Measurements from ENCODE around the gene RAB6B.

RAB6B gene

DNA sequence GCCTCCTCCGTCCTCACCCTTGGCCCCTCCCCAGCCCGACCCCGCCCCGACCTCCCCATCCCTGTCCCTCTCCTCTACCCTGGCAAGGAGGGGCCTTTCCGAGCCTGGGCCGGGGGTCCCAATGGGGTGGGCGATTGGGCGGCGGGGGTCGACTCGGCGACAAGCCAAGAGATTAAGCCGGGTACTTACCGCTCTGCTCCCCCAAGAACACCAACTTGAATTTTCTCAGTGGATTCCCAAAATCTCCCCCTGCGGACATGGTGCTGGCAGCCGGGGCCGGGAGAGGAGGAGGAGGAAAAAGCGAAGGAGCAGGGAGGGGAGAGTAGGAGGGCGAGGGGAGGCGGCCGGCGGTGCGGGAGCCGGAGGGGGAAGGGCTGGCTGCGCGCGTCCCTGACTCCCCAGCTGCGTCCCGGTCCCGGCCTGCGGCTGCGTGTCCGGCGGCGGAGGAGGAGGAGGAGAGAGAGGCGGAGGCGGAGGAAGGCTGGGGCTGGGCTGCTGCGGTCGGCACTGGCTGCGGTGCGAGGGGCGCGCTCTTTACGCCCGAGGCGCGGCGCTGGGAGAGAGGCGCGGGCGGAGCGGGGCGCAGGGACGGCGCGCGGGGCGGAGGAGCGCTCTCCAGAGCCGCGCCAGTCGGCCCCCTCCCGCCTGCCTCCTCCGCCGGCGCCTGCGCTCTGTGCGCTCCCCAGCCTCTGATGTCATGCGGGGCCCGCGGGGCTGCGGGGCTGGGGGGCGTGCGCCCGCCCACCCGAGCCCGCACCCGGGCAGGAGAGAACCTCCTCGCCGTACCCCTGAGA lies at the start of gene RAB6B:
TSS of gene RAB6B (minus strand) at position 675 of the 794 bp plus-strand sequence. CDS start at position 259, 416 bp downstream.
- DNase-seq (ENCODE audit: low read depth in 2 of 3, low spot score in 1 of 3) = no peak

DNA sequence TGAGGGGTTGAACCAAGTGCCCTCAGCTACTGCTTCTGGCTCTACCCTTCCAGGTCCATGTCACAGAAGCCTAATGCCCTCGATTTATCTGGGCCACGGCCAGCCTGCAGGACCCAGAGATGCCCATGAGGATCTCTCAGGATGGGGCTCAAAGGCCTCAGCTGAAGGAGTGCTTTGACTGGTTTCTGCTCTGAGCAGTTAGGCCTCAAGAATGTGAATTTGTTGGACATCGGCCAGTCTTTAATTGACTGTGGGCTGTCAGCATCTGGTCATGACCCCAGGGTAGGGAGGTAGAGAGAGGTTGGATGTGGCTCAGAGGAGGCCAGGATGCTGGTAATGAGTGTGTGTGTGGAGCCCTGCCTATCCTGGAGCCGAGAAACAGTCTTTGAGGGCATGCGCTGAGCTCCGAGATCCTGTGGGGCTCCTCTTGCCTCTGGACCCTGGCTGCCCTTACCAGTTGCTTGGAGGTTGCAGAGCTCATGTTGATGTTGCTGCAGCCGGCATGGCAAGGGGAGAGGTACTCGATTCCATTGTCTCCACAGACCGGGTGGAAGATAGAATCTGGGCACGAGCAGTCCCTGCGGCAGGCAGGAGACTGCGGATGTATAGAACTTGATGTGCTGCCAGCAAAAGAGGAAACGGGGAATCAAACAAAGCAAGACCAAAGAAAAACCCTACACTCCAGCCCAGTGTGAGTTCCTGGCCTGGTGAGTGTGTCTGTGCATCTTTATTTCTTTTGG lies 49.1 kb upstream of the RAB6B start:
- DNase-seq (ENCODE audit: low read depth in 2 of 3, low spot score in 1 of 3) = no peak

- DNase-seq (ENCODE audit: low read depth in 2 of 3, low spot score in 1 of 3) = no peak
Measured at GRCh38 chr3:133944181-133944580, 48.5 kb upstream of the RAB6B start.

GRCh38 chr3:133943639-133944141 lies 48.0 kb upstream of the RAB6B start:
- DNase-seq (ENCODE audit: low read depth in 2 of 3, low spot score in 1 of 3) = no peak

GRCh38 chr3:133943031-133943535 lies 47.4 kb upstream of the RAB6B start:
- no peak for DNase-seq (ENCODE audit: low read depth in 2 of 3, low spot score in 1 of 3)

DNA sequence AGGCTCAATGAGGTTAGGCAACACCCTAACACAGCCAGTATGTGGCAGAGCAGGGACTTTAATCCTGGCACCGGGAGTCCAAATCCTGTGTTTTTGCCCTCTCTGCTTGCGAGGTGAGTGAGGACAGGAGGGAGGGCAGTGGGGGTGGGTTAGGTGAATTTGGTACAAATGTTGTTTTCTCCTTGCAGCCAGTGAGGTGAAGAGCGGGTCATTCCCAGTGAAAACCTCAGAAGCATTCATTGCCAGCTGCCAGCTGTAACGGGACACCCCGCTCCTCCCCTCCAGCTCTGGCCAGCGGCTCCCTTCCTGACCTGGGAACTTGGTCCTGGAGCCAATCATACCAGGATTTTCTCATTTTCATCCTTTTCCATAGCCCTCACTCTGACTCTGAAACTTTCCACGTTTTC lies 45.7 kb upstream of the RAB6B start:
- DNase-seq (ENCODE audit: low read depth in 2 of 3, low spot score in 1 of 3) = no peak

GRCh38 chr3:133940536-133940935 lies 44.9 kb upstream of the RAB6B start:
- DNase-seq (ENCODE audit: low read depth in 2 of 3, low spot score in 1 of 3) = no peak

DNA sequence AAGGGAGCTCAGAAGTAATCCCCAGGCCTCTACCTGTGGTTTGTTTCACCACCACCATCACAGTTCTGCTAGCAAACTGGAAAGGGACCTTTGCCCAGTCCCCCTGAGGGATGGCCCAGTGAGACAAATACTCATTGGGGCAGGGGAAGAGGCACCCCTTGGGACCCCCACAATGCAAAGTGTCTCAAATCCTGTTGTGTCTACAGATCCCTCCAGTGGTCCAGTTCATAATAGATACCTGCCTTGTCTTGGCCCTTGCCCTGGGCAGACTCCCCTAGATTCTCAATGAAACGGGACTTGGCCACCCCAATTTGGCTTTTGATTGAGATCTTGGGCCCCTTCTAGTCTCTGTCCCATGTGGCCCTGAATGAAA lies 43.8 kb upstream of the RAB6B start:
- DNase-seq (ENCODE audit: low read depth in 2 of 3, low spot score in 1 of 3) = no peak

DNA sequence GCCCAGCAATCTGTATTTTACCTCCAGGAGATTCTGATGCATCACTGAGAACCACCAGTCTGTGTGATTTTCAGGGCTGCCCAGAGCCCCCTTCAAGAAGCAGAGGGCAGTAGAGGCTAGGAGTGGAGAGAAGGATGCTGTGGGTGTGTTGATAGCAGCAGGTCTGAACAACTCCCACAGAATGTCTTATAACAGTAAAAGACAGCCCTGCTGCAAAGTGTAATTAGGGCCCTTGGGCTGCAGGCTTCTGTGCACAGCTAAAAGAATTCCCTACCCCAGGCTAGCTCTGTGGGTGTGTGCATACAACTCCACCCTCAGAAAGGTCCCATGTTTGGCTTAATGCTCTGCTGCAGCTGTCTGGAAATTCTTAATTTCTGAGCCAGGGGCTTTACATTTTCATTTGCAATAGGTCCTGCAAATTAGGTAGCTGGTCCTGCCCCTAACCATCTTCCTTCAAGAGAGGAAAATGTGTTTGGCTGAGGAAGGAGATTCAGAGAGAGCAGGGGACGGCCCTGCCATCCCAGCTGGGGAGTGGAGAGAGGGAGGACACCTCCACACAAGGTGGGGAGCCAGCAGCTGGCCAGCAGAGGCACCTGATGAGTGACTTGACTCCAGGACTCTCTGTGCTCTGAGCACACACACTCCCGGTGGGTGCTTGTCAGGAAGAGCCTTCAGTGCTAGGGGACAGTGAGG lies 43.2 kb upstream of the RAB6B start:
- no peak for DNase-seq (ENCODE audit: low read depth in 2 of 3, low spot score in 1 of 3)

GRCh38 chr3:133937756-133938601 lies 42.3 kb upstream of the RAB6B start:
- DNase-seq (ENCODE audit: low read depth in 2 of 3, low spot score in 1 of 3) = no peak

DNA sequence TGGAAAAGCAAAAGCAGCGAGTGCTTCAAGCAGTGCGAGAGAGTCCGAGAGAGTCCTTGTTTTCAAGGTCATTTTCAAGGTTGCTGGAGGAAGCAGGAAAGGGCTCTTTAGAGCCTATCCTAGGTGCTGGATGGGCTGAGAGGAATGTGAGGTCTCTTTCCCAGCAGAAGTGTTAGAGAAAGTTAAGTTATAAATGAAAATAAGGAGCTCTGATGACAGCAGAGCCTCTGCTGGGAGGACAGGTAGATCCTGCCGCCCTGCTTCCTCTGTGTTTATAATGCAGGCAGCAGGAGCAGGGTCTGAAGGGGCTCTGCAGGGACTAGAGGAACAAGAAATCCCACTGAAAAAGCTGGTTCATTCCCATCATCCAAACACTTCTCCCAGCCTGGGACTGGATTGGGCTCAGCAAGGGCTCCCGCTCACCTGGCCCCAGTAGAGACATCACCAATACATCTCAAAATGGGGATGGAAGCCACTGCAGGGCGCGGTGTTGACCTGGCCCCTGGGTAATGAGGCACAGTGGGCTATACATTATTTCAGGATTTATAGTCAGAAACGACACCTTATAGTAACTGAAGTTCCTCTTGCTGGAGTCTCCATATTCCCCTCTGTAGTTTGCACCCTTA lies 41.5 kb upstream of the RAB6B start:
- no peak for DNase-seq (ENCODE audit: low read depth in 2 of 3, low spot score in 1 of 3)

- no peak for DNase-seq (ENCODE audit: low read depth in 2 of 3, low spot score in 1 of 3)
Measured at GRCh38 chr3:133935843-133936769, 40.4 kb upstream of the RAB6B start.

DNA sequence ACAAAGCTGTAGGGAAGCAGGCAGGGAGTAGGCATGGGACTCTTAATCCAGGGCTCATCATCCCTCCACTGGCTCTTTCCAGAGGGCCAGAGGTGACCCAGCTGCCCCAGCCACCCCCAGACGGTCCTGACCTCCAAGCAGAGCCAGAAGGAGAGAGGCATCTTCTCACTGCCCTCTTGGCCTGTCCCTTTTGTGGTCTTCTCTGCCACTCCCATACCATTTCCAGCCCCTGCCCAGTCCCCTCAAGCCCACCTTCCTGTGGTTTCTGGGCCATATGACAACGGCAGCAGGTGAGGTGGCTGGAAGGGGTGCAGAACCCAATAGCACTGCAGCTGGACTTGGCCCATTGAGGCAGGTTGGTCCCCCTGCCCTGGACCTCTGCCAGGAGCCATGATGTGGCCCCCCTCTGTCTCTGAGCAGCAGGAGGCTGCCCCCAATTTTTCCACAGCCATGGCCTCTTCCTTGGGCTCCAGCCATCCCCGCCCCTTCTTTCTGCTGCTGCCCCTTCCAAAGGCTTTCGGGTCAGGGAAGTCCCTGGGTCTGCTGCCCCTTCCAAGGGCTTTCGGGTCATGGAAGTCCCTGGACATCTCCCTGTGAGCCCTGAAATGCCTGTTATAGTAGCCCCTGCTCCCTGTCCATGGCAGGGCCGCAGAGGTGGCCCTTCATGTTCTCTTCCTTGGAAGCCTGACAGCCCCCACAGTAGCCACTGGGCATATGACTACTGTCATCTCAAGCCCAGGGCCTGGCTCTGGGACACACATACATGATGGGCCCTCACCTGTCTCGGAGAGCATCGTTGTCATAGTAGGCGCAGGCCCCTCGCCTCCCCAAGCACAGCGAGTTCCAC lies 39.5 kb upstream of the RAB6B start:
- no peak for DNase-seq (ENCODE audit: low read depth in 2 of 3, low spot score in 1 of 3)

GRCh38 chr3:133934073-133934970 lies 38.6 kb upstream of the RAB6B start:
- no peak for DNase-seq (ENCODE audit: low read depth in 2 of 3, low spot score in 1 of 3)

DNA sequence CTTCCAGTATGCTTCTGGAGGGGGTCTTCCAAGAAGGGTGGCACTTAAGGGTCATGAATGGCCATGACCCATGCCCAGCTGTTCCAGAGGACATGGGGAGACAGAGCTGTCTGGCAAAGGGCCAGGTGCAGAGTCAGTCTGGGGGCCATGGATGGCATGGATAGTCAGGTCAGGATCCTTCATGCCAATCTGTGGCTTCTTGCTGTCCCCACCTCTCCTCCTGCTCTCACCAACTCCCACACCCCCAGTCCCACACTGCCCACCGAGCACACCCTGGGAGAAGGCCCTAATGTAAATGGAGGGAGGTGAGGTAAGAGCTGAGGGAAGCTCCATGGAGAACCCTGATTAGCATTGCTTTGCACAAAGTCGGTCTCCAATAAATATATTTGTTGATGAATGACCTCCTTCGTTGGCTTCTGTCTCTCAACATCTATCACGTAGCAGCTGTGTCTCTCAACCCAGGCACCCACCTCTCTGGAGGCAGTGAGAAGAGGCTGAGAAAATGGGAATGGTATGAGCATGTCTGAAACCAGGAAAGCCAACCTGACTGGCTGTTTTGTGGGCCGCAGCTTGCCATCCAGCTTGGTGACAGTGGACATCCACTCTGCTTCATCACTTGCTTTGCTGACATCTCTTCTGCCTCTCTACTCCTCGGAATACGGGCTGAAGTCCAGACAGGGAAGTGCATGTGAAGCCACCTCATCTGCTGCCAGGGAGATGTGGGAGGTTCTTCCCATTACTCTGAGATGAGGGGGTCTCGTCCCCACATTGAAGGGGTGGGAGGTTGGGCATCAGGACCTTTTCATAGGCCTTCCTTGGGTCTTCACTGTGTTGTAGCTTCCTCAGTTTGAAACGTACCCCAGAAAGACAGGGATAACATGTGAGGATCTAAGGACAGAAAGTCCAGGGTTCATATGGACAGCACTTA lies 37.7 kb upstream of the RAB6B start:
- DNase-seq (ENCODE audit: low read depth in 2 of 3, low spot score in 1 of 3) = no peak

GRCh38 chr3:133932009-133932408 lies 36.3 kb upstream of the RAB6B start:
- DNase-seq (ENCODE audit: low read depth in 2 of 3, low spot score in 1 of 3) = no peak
